ENCODE measurements around the gene NBEAL2.

DNA sequence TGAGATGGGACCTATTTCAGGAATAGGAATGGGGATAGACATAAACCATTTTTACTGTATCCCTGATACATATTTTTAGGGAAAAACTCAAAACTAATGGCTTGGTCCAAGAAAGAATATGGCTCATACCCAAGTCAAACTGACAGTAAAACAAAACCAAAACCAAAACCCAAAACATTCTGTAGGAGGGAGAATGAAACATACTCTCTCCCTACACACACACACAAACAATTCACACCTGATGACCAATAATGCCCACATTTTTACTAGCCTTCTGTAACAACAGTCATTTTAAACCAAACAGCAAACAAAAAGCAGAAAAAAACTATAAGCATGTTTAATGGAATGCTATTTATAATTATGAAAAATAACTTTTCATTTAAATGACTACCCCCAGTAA lies 74.9 kb downstream of the NBEAL2 start:
- TF ChIP-seq CTCF (conservative IDR thresholded peaks at IDR 0.05; ENCODE audit: low read depth, low read length), result no peak
- TF ChIP-seq POLR2A (IDR thresholded peaks at IDR 0.05; ENCODE audit: low read depth, low read length), result no peak
- no peak for TF ChIP-seq CEBPB (IDR thresholded peaks at IDR 0.05; ENCODE audit: low read depth, low read length)
- TF ChIP-seq, protein P1, sequence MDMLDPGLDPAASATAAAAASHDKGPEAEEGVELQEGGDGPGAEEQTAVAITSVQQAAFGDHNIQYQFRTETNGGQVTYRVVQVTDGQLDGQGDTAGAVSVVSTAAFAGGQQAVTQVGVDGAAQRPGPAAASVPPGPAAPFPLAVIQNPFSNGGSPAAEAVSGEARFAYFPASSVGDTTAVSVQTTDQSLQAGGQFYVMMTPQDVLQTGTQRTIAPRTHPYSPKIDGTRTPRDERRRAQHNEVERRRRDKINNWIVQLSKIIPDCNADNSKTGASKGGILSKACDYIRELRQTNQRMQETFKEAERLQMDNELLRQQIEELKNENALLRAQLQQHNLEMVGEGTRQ (IDR thresholded peaks at IDR 0.05; ENCODE audit: low read depth, low read length), result no peak
- TF ChIP-seq SMC3 (IDR thresholded peaks at IDR 0.05; ENCODE audit: low read depth, low read length), result no peak
- TF ChIP-seq RCOR1 (IDR thresholded peaks at IDR 0.05; ENCODE audit: insufficient replicate concordance, low read length), result no peak
- no peak for TF ChIP-seq RAD21 (IDR thresholded peaks at IDR 0.05; ENCODE audit: low read length)
- no peak for TF ChIP-seq MAFK (IDR thresholded peaks at IDR 0.05; ENCODE audit: low read depth, low read length)
- TF ChIP-seq RFX5 (IDR thresholded peaks at IDR 0.05; ENCODE audit: low read depth, low read length), result no peak
- TF ChIP-seq, protein P2, sequence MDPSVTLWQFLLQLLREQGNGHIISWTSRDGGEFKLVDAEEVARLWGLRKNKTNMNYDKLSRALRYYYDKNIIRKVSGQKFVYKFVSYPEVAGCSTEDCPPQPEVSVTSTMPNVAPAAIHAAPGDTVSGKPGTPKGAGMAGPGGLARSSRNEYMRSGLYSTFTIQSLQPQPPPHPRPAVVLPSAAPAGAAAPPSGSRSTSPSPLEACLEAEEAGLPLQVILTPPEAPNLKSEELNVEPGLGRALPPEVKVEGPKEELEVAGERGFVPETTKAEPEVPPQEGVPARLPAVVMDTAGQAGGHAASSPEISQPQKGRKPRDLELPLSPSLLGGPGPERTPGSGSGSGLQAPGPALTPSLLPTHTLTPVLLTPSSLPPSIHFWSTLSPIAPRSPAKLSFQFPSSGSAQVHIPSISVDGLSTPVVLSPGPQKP (IDR thresholded peaks at IDR 0.05; ENCODE audit: borderline replicate concordance, low read depth, low read length), result no peak
